Vagina (tissue), 2 donors: Measurements from ENCODE around the gene WDR38. TPM values are rescaled to one million over a fixed set of nuclear protein-coding genes. Genes with fewer than 3 reads are reported as not detected.

Experiments used
- DNase-seq, 2 donors: peaks; one replicate each; pipeline ENCODE4 v3.0.0-alpha.2; 2017; ENCODE audit errors: extremely low spot score in 2 of 2
- H3K27ac ChIP-seq: fragments of 200-600 bp; sonication (generic); one replicate; pipeline ENCODE4 v1.5.1; 2019
- H3K27me3 ChIP-seq: fragments of 200-600 bp; sonication (generic); one replicate; pipeline ENCODE4 v1.5.1; 2019
- H3K36me3 ChIP-seq, 2 donors: fragments of 200-600 bp; sonication (generic); one replicate each; pipeline ENCODE4 v1.5.1; 2017 to 2019
- H3K4me1 ChIP-seq: fragments of 200-600 bp; sonication (generic); one replicate; pipeline ENCODE4 v1.5.1; 2019
- H3K4me3 ChIP-seq, 2 donors: fragments of 200-600 bp; sonication (generic); 1 replicate in 1 of 2; 2 replicates in 1 of 2; pipeline ENCODE4 v1.5.1; 2016 to 2019
- H3K9me3 ChIP-seq: fragments of 200-600 bp; sonication (generic); one replicate; pipeline ENCODE4 v1.5.1; 2019
- POLR2A ChIP-seq, 2 donors: fragments of 450-650 bp; IDR thresholded peaks; one replicate each; pipeline ENCODE4 v1.6.1; 2017; ENCODE audit warnings: antibody characterized with exemption in 2 of 2, mild to moderate bottlenecking in 2 of 2, moderate library complexity in 2 of 2
- POLR2AphosphoS5 ChIP-seq, 2 donors: sonication (generic); formaldehyde crosslinking; IDR thresholded peaks; one replicate each; pipeline ENCODE4 v1.9.0; 2017; ENCODE audit warnings: antibody characterized with exemption in 2 of 2, mild to moderate bottlenecking in 2 of 2, low read depth in 1 of 2; ENCODE audit not compliant: insufficient read depth in 1 of 2
- intact Hi-C: fragments of 100-400 bp; cut with DNase I; formaldehyde crosslinking; loops from one replicate; pipeline ENCODE4 v1.15.1; 2023
- total RNA-seq: library from RNA; depleted of rRNA; stranded (reverse); fragments of >200 nt; gene quantifications from one replicate; pipeline ENCODE4 v1.2.3, GENCODE V29; 2016
- TF ChIP-seq, protein P1 (sequence below), 3 experiments: fragments of 450-650 bp in 2 of 3; fragments of 200-600 bp in 1 of 3; sonication (generic) in 1 of 3; IDR thresholded peaks; one replicate each; pipeline ENCODE4 v1.5.1; 2017 to 2019; ENCODE audit warnings: antibody characterized with exemption in 3 of 3, mild to moderate bottlenecking in 2 of 3, moderate library complexity in 2 of 3

Gene WDR38
- total RNA-seq, 1 donor from 2014 or later: not detected

DNA sequence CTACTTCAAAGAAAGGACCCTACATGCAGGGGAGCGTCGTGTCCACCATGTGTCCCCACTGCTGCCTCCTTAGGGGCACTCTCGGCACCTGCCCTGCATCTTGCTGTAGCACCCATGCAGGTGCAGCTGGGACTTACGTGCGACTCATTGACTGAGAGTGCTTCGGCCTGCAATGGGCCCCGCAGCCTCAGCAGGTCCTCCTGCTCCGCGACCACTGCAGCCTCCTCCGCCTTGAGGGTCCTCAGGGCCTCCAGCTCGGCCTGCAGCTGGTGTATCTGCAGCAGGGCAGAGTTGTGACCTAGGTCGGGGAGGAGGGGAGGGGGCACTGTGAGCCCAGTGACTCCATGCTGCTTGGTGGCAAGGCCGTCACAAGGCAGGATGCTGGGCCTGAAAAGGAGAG lies 35.7 kb downstream of the WDR38 start:
- no peaks in the 10 kb centered on the region for H3K27me3 ChIP-seq
- intact Hi-C loops: no loop called here
- no peak for TF ChIP-seq POLR2AphosphoS5 (IDR thresholded peaks at IDR 0.05; ENCODE audit: insufficient read depth in 1 of 2, low read depth in 1 of 2)
- TF ChIP-seq, protein P1, sequence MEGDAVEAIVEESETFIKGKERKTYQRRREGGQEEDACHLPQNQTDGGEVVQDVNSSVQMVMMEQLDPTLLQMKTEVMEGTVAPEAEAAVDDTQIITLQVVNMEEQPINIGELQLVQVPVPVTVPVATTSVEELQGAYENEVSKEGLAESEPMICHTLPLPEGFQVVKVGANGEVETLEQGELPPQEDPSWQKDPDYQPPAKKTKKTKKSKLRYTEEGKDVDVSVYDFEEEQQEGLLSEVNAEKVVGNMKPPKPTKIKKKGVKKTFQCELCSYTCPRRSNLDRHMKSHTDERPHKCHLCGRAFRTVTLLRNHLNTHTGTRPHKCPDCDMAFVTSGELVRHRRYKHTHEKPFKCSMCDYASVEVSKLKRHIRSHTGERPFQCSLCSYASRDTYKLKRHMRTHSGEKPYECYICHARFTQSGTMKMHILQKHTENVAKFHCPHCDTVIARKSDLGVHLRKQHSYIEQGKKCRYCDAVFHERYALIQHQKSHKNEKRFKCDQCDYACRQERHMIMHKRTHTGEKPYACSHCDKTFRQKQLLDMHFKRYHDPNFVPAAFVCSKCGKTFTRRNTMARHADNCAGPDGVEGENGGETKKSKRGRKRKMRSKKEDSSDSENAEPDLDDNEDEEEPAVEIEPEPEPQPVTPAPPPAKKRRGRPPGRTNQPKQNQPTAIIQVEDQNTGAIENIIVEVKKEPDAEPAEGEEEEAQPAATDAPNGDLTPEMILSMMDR (IDR thresholded peaks at IDR 0.05): no peak
- TF ChIP-seq POLR2A (IDR thresholded peaks at IDR 0.05): no peak
- no peaks in the 10 kb centered on the region for H3K9me3 ChIP-seq
- DNase-seq: no peak
- H3K27ac ChIP-seq: no peak overlapping the region
- H3K4me3 ChIP-seq: no peak overlapping the region
- no peaks in the 10 kb centered on the region for H3K4me1 ChIP-seq
- peaks cover 0 to 86% of the 10 kb centered on the region in 2 donors for H3K36me3 ChIP-seq

DNA sequence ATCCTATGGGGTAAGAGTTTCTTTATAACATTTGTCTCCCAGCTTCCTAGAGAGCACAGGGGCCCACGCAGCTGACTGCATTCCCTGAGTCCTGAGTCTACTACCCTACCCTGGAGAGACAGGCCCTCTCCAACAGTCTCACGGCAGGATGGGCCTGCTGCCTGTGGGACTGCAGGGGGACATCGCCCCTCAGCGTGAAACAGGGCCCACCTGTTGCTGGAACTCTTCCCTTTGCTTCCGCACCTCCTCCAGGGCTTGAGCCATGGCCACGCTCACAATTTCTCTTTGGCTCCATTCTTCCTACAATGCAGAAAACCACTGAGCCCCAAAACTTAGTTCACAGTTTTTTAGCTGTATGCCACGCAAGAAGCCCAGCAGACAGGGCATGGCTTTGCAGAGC lies 36.9 kb downstream of the WDR38 start:
- Histone ChIP-seq H3K4me3 (no peak overlapping the region), H3K27ac (no peak overlapping the region), H3K36me3 (peaks cover 0 to 80% of the 10 kb centered on the region in 2 donors), H3K27me3 (no peaks in the 10 kb centered on the region), H3K9me3 (no peaks in the 10 kb centered on the region), H3K4me1 (no peaks in the 10 kb centered on the region)
- TF ChIP-seq POLR2AphosphoS5 (IDR thresholded peaks at IDR 0.05; ENCODE audit: insufficient read depth in 1 of 2, low read depth in 1 of 2) (no peak), POLR2A (IDR thresholded peaks at IDR 0.05) (no peak)
- TF ChIP-seq, protein P1 (IDR thresholded peaks at IDR 0.05): no peak
- DNase-seq: no peak
- intact Hi-C loops: no loop called here

DNA sequence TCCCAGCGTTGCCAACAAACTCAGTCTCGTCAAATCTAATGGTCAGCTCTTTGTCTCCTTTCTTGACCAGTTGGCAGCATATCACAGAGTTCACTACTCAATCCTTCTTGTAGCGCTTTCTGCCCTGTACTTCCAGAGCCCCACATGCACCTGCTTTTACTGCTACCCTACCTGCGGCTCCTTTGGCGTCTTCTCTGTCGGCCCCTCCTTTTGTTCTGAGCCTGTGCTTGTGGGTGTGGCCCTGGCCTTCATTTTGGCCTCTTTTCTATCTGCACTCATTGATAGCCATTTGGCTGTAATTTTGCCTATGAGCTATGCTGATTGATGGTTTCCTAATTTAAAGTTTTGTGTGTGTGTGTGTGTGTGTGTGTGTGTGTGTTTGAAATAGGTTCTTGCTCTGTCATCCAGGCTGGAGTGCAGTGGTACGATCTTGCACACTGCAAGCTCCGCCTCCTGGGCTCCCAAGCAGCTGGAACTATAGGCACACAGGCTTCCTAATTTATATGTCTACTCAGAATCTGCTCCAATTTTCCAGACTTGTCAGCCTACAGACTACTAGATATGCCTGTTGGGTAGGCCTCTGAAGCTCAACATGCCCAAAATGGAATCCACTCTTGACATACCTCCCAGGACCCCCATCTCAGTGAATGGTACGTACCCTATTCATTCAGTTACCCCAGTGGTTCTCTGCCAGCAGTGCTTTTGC lies 40.9 kb downstream of the WDR38 start:
- TF ChIP-seq POLR2A (IDR thresholded peaks at IDR 0.05): no peak
- TF ChIP-seq, protein P1 (IDR thresholded peaks at IDR 0.05): no peak
- no peak for TF ChIP-seq POLR2AphosphoS5 (IDR thresholded peaks at IDR 0.05; ENCODE audit: insufficient read depth in 1 of 2, low read depth in 1 of 2)
- Histone ChIP-seq H3K4me3 (no peak overlapping the region), H3K4me1 (no peaks in the 10 kb centered on the region), H3K9me3 (no peaks in the 10 kb centered on the region), H3K27ac (no peak overlapping the region), H3K36me3 (peaks cover 0 to 59% of the 10 kb centered on the region in 2 donors), H3K27me3 (no peaks in the 10 kb centered on the region)
- intact Hi-C loops: no loop called here
- no peak for DNase-seq

DNA sequence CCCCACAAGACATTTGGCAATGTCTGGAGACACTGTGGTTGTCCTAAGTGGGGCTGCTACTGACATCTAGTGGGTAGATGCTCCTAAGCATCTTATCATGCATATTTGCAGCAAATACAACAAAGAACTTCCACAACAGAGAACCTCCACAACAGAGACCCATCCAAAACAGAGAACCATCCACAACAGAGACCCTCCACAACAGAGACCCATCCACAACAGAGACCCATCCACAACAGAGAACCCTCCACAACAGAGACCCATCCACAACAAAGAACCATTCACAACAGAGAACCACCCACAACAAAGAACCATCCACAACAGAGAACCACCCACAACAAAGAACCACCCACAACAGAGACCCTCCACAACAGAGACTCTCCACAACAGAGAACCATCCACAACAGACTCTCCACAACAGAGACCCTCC lies 41.5 kb downstream of the WDR38 start:
- no peaks in the 10 kb centered on the region for H3K4me1 ChIP-seq
- TF ChIP-seq, protein P1 (IDR thresholded peaks at IDR 0.05): no peak
- TF ChIP-seq POLR2AphosphoS5 (IDR thresholded peaks at IDR 0.05; ENCODE audit: insufficient read depth in 1 of 2, low read depth in 1 of 2) (no peak), POLR2A (IDR thresholded peaks at IDR 0.05) (no peak)
- peaks cover 0 to 58% of the 10 kb centered on the region in 2 donors for H3K36me3 ChIP-seq
- H3K27me3 ChIP-seq: no peaks in the 10 kb centered on the region
- DNase-seq: no peak
- H3K27ac ChIP-seq: no peak overlapping the region
- no peaks in the 10 kb centered on the region for H3K9me3 ChIP-seq
- intact Hi-C loops: no loop called here
- H3K4me3 ChIP-seq: no peak overlapping the region
